Activated naive CD4-positive, alpha-beta T cell treated with anti-CD3 and anti-CD28 coated beads, Interleukin-2, amount 10 ng/mL, durations not matched to agents 7 days and 5 days (primary cell): ENCODE results near the gene SS18L1.

ENCODE experiments used
- CTCF ChIA-PET: fragments of 350-600 bp; sonication (Branson Sonifier 250); formaldehyde crosslinking; loops from one replicate; lab custom pipeline; 2021; ENCODE audit warnings: antibody characterized with exemption; lab: Charles Lee
- DNase-seq: peaks from one replicate; pipeline ENCODE4 v3.0.0-alpha.2; 2020
- H3K27ac Mint-ChIP-seq: one replicate; pipeline ENCODE4 v1.8.0; 2021; ENCODE audit warnings: mild to moderate bottlenecking, moderate library complexity, mixed read lengths
- H3K27me3 Mint-ChIP-seq: one replicate; pipeline ENCODE4 v1.8.0; 2021; ENCODE audit warnings: mild to moderate bottlenecking, mixed read lengths
- H3K36me3 Mint-ChIP-seq: one replicate; pipeline ENCODE4 v1.8.0; 2021; ENCODE audit warnings: mixed read lengths
- H3K4me1 Mint-ChIP-seq: one replicate; pipeline ENCODE4 v1.8.0; 2021; ENCODE audit warnings: mixed read lengths
- H3K4me3 Mint-ChIP-seq: one replicate; pipeline ENCODE4 v1.8.0; 2021; ENCODE audit warnings: mild to moderate bottlenecking, moderate library complexity, mixed read lengths
- H3K9me3 Mint-ChIP-seq: one replicate; pipeline ENCODE4 v1.8.0; 2021; ENCODE audit warnings: mixed read lengths

SS18L1 gene

DNA sequence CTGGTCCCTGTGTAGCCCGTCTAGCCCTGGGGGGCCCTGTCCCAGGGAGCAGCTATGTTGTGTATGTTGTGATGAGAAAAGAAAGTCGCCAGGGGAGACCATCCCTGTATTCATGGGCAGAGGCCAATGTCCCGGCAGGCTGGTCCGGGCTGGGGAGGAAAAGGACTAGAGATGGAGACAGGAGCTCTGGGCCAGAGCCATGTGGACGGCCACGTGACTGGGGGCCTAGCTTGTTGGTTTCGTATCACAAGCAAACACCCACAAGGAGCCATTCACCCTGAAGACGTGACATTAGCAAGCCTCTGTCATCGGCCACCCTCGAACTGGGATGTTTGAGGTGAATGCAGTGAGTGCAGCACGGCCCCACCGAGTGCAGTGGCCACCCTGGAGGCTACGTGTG lies 79.4 kb downstream of the SS18L1 start:
- CTCF ChIA-PET = no interaction called here
- H3K27me3 Mint-ChIP-seq = peaks cover 77% of the 10 kb centered on the region
- DNase-seq = no peak

DNA sequence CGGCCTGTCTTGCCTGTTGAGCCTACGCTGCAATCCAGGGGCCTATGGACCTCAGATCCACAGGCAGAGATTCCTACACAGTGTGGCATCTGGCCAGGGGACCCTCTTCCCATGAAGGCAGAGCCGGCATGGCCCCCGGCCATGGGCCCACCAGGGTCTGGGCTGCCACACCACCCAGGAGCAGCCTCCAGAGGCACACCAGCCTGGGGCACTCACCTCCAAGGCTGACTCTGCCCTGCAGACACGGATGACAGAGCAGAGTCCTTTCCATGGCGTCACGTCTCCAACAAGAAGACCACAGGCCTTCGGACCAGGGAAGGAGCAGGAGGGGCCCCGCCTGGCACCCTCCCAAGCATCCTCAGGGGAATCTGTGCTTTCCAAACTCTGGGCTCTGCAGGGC lies 80.0 kb downstream of the SS18L1 start:
- no peak for DNase-seq
- peaks cover 4% of the 10 kb centered on the region for H3K4me1 Mint-ChIP-seq
- no peak overlapping the region for H3K4me3 Mint-ChIP-seq
- CTCF ChIA-PET = no interaction called here
- no peak overlapping the region for H3K27ac Mint-ChIP-seq
- H3K9me3 Mint-ChIP-seq = no peaks in the 10 kb centered on the region
- peaks cover 71% of the 10 kb centered on the region for H3K27me3 Mint-ChIP-seq
- H3K36me3 Mint-ChIP-seq = no peaks in the 10 kb centered on the region

More for the DNA sequence above, 79.4 kb downstream of the SS18L1 start:
- no peaks in the 10 kb centered on the region for H3K36me3 Mint-ChIP-seq
- peaks cover 4% of the 10 kb centered on the region for H3K4me1 Mint-ChIP-seq
- no peak overlapping the region for H3K4me3 Mint-ChIP-seq
- H3K9me3 Mint-ChIP-seq = no peaks in the 10 kb centered on the region
- no peak overlapping the region for H3K27ac Mint-ChIP-seq

DNA sequence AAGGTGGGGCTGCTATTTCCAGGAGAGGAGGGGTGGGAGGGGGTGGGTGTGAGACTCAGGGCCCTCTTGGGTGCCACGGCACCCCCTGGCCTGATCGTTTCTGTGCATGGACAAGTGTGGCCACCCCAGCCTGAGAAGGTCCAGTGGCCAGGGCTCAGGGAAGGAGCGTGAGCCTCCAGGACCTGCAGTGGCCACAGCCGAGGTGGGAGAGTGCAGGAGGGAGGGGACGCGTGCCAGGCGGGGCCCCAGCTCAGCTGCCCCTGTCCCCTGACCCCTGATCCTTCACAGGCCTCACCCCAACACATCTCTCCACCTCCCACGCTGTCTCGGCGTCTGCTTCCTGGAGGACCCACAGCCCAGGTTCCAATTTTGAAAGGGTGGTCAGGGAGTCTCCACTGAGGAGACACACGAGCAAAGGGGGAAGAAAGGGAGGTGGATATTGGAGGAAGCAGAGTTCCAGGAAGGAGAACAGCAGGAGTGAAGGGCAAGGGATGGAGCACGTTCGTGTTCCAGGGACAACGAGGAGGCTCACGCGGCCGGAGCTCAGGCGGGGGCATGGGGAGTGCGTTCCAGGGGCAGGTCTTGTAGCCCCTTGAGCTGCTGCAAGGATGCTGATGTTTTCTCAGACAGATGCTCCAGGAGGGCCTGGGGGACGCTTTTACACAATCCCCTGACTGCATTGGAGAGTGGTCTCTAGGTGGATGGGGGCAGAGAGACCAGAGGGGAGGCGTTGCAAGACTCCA lies 80.7 kb downstream of the SS18L1 start:
- peaks cover 64% of the 10 kb centered on the region for H3K27me3 Mint-ChIP-seq
- CTCF ChIA-PET = no interaction called here
- no peak overlapping the region for H3K4me3 Mint-ChIP-seq
- H3K4me1 Mint-ChIP-seq = peaks cover 4% of the 10 kb centered on the region
- H3K36me3 Mint-ChIP-seq = no peaks in the 10 kb centered on the region
- no peak overlapping the region for H3K27ac Mint-ChIP-seq
- no peaks in the 10 kb centered on the region for H3K9me3 Mint-ChIP-seq
- DNase-seq = no peak

- CTCF ChIA-PET = no interaction called here
- Mint-ChIP-seq H3K36me3 (no peaks in the 10 kb centered on the region), H3K27me3 (peaks cover 59% of the 10 kb centered on the region), H3K4me1 (peaks cover 4% of the 10 kb centered on the region), H3K4me3 (no peak overlapping the region), H3K9me3 (no peaks in the 10 kb centered on the region), H3K27ac (no peak overlapping the region)
- DNase-seq = no peak
Measured at GRCh38 chr20:62225026-62225425, 81.5 kb downstream of the SS18L1 start.

DNA sequence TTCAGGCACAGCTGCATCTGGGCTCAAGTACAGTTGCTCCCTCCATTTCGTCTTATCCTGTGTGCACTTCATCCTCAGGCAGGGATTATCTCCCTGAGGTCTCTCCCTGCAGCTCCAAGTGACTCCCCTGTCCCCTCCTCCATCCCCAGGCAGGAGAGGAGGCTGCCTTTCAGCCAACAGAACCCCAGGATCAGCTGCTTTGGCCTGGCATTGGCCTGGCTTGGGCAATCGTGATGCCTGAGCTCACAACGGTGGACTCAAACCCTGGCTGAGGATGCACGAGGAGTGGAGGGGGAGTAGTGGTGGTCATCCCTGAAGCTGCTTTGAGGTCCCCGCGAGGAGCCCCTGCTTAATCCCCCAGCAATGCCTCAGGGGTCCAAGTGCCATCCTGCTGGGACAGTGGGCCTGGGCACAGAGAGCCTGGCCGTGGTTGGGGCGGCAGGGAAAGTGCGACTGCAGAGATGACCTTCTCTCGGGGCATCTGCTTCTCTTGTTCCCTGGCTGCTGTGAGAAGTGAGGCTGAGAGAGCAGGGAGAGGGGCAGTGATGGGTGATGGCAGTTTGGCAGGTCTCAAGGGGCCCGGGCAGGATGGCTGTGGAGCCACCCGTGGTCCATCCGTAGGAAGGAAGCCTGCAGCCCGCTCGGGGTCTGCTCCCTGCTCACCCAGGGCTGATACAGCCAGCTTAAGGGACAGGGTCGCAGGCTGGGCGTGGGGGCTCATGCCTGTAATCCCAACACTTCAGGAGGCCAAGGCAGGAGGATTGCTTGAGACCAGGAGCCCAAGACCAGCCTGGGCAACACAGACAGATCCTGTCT lies 82.5 kb downstream of the SS18L1 start:
- DNase-seq = no peak
- Mint-ChIP-seq H3K36me3 (no peaks in the 10 kb centered on the region), H3K4me3 (no peak overlapping the region), H3K27me3 (peaks cover 52% of the 10 kb centered on the region), H3K9me3 (no peaks in the 10 kb centered on the region), H3K4me1 (peaks cover under 1% of the 10 kb centered on the region), H3K27ac (no peak overlapping the region)
- CTCF ChIA-PET = no interaction called here

GRCh38 chr20:62226707-62227590 lies 83.4 kb downstream of the SS18L1 start:
- H3K9me3 Mint-ChIP-seq = no peaks in the 10 kb centered on the region
- CTCF ChIA-PET = no interaction called here
- no peaks in the 10 kb centered on the region for H3K4me1 Mint-ChIP-seq
- H3K4me3 Mint-ChIP-seq = no peak overlapping the region
- DNase-seq = no peak
- no peak overlapping the region for H3K27ac Mint-ChIP-seq
- peaks cover 44% of the 10 kb centered on the region for H3K27me3 Mint-ChIP-seq
- H3K36me3 Mint-ChIP-seq = no peaks in the 10 kb centered on the region

GRCh38 chr20:62227591-62227976 lies 84.0 kb downstream of the SS18L1 start:
- no peaks in the 10 kb centered on the region for H3K9me3 Mint-ChIP-seq
- no peak overlapping the region for H3K4me3 Mint-ChIP-seq
- no peaks in the 10 kb centered on the region for H3K4me1 Mint-ChIP-seq
- DNase-seq = no peak
- H3K36me3 Mint-ChIP-seq = no peaks in the 10 kb centered on the region
- H3K27me3 Mint-ChIP-seq = peaks cover 42% of the 10 kb centered on the region
- CTCF ChIA-PET = no interaction called here
- no peak overlapping the region for H3K27ac Mint-ChIP-seq

GRCh38 chr20:62227977-62228958 lies 84.7 kb downstream of the SS18L1 start:
- H3K4me3 Mint-ChIP-seq = no peak overlapping the region
- no peaks in the 10 kb centered on the region for H3K4me1 Mint-ChIP-seq
- DNase-seq = no peak
- CTCF ChIA-PET = no interaction called here
- H3K27ac Mint-ChIP-seq = no peak overlapping the region
- H3K9me3 Mint-ChIP-seq = no peaks in the 10 kb centered on the region
- H3K36me3 Mint-ChIP-seq = no peaks in the 10 kb centered on the region
- H3K27me3 Mint-ChIP-seq = peaks cover 36% of the 10 kb centered on the region

DNA sequence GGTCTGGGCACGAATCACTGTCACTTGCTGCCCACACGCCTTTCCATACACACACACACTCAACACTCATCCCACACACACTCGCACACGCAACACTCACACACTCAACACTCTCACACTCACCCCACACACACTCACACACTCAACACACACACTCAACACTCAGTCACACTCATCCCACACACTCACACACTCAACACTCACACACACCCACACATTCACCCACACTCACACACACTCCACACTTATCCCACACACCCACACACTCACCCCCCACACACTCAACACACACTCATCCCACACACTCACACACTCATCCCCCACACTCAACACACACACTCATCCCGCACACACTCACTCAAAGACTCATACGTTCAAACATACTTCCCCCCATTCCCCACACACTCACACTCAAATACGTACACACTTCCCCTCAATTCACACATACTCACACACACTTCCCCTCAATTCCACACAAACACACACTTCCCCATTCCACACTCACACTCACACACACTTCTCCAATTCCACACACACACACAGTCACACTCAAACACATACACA lies 85.5 kb downstream of the SS18L1 start:
- H3K9me3 Mint-ChIP-seq = no peaks in the 10 kb centered on the region
- CTCF ChIA-PET = no interaction called here
- no peaks in the 10 kb centered on the region for H3K36me3 Mint-ChIP-seq
- H3K4me3 Mint-ChIP-seq = no peak overlapping the region
- no peak overlapping the region for H3K27ac Mint-ChIP-seq
- no peak for DNase-seq
- no peaks in the 10 kb centered on the region for H3K4me1 Mint-ChIP-seq
- peaks cover 33% of the 10 kb centered on the region for H3K27me3 Mint-ChIP-seq

DNA sequence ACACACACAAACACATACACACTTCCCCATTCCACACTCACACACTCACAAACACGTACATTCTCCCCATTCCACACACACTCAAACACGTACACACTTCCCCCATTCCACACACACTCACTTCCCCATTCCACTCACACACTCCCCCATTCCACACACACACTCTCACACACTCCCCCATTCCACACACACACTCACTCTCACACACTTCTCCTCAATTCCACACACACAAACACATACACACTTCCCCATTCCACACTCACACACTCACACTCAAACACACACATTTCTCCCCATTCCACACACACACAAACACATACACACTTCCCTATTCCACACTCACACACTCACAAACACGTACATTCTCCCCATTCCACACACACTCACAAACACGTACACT lies 86.1 kb downstream of the SS18L1 start:
- peaks cover 31% of the 10 kb centered on the region for H3K27me3 Mint-ChIP-seq

DNA sequence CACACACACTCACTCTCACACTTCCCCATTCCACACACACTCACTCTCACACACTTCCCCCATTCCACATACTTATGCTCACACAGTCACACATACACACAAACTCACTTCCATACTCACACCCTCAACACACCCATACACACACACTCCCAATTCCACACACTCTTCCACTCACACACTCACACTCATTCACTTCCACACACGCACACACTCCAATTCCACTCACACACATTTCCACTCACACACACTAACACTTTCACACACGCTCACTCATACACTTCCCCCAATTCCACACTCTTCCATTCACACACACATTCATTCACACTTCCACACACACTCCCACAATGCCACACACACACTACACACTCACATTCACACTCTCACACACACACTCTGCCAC lies 86.7 kb downstream of the SS18L1 start:
- DNase-seq = no peak
- Mint-ChIP-seq H3K36me3 (no peaks in the 10 kb centered on the region), H3K9me3 (no peaks in the 10 kb centered on the region), H3K27ac (no peak overlapping the region), H3K27me3 (peaks cover 24% of the 10 kb centered on the region), H3K4me1 (no peaks in the 10 kb centered on the region), H3K4me3 (no peak overlapping the region)
- CTCF ChIA-PET = no interaction called here

More for the DNA sequence above, 86.1 kb downstream of the SS18L1 start:
- no peak overlapping the region for H3K27ac Mint-ChIP-seq
- H3K4me1 Mint-ChIP-seq = no peaks in the 10 kb centered on the region
- CTCF ChIA-PET = no interaction called here
- H3K36me3 Mint-ChIP-seq = no peaks in the 10 kb centered on the region
- no peak overlapping the region for H3K4me3 Mint-ChIP-seq
- H3K9me3 Mint-ChIP-seq = no peaks in the 10 kb centered on the region
- DNase-seq = no peak

DNA sequence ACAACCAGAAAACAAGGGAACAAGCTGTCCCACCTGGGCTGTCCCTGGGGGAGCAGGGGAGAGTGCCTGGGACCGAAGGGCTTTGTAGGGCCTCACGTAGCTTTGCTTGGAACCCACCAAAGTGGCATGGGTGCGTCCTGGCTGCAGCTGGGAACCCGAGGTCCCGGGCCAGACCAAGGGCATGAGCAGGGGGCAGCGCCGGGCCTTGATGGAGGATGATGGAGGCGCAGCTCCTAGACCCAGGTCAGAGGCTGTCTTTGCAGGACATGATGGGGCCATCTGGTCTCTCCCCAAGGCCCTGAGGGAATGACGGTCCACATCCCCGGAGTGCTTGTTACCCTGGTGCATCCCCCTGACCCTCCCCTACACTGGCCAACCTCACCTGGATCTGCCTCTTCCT lies 87.1 kb downstream of the SS18L1 start:
- no peak overlapping the region for H3K4me3 Mint-ChIP-seq
- CTCF ChIA-PET = no interaction called here
- no peak for DNase-seq
- H3K27ac Mint-ChIP-seq = no peak overlapping the region
- peaks cover 24% of the 10 kb centered on the region for H3K27me3 Mint-ChIP-seq
- H3K4me1 Mint-ChIP-seq = no peaks in the 10 kb centered on the region
- H3K9me3 Mint-ChIP-seq = no peaks in the 10 kb centered on the region
- no peaks in the 10 kb centered on the region for H3K36me3 Mint-ChIP-seq

- no peaks in the 10 kb centered on the region for H3K36me3 Mint-ChIP-seq
- CTCF ChIA-PET = no interaction called here
- H3K27me3 Mint-ChIP-seq = peaks cover 18% of the 10 kb centered on the region
- no peaks in the 10 kb centered on the region for H3K4me1 Mint-ChIP-seq
- no peaks in the 10 kb centered on the region for H3K9me3 Mint-ChIP-seq
- DNase-seq = no peak
- no peak overlapping the region for H3K27ac Mint-ChIP-seq
- no peak overlapping the region for H3K4me3 Mint-ChIP-seq
Measured at GRCh38 chr20:62231292-62231691, 87.7 kb downstream of the SS18L1 start.
